Prostate gland (tissue), 2 donors: ENCODE measurements around the gene DPYSL5.

Experiments
- CTCF ChIP-seq, 4 experiments: fragments of 200-600 bp in 2 of 4; fragments of 450-650 bp in 2 of 4; sonication (generic) in 2 of 4; IDR thresholded peaks; 1 replicate in 3 of 4; 2 replicates in 1 of 4; pipeline ENCODE4 v1.5.1; 2016 to 2019; ENCODE audit warnings: antibody characterized with exemption in 4 of 4, mild to moderate bottlenecking in 2 of 4, moderate library complexity in 2 of 4
- POLR2A ChIP-seq: fragments of 450-650 bp; IDR thresholded peaks from one replicate; pipeline ENCODE4 v1.6.1; 2016; ENCODE audit warnings: antibody characterized with exemption, mild to moderate bottlenecking
- POLR2AphosphoS5 ChIP-seq: sonication (generic); formaldehyde crosslinking; IDR thresholded peaks from one replicate; pipeline ENCODE4 v1.6.1; 2017; ENCODE audit warnings: antibody characterized with exemption

DNA sequence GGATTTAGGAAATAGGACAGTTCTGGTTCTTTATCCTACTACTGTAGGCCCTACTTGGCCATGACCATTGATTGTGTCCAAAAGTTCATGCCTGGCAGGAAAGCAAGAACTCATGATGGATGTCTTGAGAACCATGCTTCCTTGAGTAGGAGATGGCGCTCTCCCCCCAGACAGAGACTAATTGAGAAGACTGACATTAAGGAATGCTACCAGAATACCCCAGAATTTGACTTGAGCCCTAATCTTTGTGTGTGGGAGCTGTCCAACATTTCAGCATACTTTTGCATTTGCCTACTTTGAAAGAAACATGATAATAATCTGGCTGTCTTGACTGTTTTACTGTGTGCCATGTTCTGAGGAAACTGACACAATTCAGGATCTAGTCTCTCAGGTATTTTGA lies 145.8 kb downstream of the DPYSL5 start:
- TF ChIP-seq CTCF (IDR thresholded peaks at IDR 0.05) (no peak), POLR2A (no peak), POLR2AphosphoS5 (no peak)
